GM21515 (cell line): ENCODE measurements around the gene PRIMPOL.
A peak's percentile ranks its signal among the peaks of the same experiment; 100 is the strongest.
"Not testable (repeated sequence)": the region's sequence is repeated elsewhere in the genome, so short reads cannot be mapped to it uniquely, and the experiment has no call there.

Source experiments
- ATAC-seq: cut with Tn5 transposase; IDR thresholded peaks from one replicate; pipeline ENCODE4 v1.9.1; 2021; ENCODE audit not compliant: unreplicated experiment

PRIMPOL gene

DNA sequence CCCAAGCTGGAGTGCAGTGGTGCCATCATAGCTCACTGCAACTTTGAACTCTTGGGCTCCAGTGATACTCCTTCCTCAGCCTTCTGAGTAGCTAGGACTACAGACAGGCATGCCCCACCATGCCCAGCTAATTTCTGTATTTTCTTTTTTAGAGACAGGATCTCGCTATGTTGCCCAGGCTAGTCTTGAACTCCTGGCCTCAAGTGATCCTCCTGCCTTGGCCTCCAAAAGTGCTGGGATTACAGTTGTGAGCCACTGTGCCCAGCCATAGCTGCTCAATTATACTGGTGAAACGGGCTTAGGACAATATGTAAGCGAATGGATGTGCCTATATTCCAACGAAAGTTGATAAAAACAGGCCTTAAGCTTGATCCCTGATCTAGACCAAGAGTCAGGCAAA lies 13.4 kb upstream of the PRIMPOL start:
- no peak for ATAC-seq

DNA sequence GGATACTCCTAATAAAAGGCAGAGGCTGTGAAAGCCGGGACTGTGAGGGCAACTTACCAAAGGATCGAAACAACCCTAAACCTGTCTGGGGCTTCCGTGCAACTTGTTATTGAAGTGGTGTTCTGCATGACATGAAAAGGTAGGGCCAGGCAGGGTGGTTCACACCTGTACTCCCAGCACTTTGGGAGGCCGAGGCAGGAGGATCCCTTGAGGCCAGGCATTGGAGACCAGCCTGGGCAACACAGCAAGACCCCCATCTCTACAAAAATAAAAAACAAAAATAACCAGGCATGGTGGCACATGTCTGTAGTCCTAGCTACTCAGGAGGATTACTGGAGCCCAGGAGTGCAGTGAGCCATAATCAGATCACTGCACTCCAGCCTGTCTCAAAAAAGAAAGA lies 12.6 kb upstream of the PRIMPOL start:
- no peak for ATAC-seq

DNA sequence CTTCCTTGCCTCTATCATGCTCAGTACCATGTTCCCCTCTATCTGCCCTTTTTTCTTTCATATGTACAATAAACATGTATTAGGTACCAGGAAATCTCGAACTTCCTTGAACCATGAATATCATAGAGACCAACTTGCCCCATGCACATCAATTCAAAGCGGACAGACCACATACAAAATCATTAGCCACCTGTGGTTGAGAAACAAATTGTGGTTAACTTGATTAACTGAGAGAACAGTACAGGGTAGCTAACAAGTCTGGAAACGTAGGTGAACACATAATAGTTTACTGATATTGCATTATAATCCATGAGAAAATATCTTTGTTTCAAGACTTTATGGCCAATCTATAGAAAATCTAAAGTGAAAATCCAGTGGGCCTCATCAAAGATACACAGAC lies 8.5 kb upstream of the PRIMPOL start:
- ATAC-seq = no peak

DNA sequence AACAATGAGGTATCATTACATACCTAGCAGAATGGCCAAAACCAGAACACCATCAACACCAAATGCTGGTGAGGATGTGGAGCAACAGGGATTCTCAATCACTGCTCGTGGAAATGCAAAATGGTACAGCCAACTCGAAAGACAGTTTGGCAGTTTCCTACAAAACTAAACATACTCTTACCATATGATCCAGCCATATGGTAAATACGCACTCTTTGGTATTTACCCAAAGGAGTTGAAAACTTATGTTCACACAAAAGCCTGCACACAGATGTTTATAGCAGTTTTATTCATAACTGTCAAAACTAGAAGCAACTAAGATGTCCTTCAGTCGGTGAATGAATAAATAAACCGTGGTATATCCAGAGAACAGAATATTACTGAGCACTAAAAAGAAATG lies 8.1 kb upstream of the PRIMPOL start:
- no peak for ATAC-seq

DNA sequence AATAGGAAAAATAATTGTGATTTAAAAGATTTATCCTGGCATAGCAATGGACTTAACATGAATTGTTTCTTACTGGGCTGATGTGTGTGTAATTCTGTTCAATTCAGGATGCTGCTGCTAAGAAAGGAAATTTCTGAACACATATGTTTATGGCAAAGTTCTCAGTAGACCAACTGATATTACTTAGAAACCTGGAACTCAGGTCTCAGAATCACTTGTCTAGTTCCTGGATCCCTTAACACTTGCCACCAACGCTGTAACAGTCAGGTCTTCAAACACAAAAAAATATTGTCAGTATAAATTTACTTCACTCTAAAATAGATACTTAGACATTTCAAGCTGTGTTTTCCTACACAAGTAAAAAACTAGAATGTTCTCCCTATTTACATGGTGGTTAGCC lies 5.8 kb upstream of the PRIMPOL start:
- ATAC-seq = no peak

DNA sequence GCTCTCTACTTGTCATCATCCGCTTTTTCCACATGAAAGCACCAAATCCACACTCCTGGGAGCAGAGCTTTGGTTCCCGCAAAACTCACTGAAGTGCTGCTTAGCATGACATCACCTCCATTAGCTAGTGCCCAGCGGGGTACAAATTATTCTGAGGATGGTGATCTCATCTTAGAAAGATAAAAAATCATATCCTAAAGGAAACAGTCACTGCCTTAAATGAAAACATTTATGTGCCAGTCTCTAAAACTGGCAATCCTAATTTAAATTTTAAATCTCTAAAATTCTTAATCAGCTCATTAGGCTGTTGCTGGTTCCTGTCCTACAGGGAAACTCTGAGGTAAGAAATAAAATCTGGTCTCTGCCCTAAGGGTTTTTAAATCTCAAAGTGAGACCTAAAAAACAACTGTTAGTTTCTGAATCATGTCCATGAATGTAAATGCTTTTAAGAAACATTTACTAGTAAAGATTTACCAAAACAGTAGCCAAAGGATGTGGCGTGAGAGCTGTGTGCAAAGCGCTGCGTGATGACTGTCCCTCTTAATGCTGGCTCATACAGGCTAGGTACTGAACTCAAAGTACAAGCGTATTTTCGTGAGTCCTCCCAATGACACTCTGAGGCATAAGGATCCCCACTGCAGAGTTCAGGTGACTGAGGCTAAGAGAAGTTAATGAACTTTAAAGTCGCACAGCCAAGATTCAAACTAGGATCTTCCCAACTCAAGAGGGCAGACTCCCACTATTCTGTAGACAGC lies 4.8 kb upstream of the PRIMPOL start:
- ATAC-seq = no peak

DNA sequence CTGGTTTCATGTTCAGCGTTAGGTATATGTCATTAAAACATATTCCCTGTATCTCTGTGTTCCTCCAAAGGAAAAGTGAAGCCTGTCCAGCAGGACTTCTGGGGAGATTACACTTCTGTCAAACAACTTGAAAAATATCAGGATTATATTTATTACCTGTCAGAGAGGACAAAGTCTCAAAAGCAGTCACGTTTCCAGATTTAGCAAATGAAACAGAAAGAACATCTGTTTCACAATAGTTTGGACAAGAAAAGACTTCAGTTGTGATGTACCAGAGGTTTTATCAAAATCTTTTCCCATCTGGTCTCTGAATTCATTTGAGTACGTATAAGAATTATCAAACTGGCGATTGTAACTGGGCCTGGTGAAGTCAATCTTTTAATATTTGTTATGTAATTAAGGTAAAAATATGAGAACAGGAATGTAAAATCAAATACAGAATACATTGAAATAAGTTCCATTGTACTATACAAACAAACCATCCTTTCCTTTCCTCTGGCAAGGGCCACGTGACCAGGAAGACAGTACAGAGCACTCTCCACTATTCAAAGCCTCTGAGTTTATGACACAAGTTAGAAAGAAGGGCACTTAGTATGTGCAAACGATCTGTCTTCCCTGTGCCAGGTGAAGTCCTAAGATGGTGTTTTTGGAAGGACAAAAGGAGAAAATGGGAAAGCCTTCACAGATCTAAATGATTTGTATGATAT lies 3.5 kb upstream of the PRIMPOL start:
- ATAC-seq = no peak

DNA sequence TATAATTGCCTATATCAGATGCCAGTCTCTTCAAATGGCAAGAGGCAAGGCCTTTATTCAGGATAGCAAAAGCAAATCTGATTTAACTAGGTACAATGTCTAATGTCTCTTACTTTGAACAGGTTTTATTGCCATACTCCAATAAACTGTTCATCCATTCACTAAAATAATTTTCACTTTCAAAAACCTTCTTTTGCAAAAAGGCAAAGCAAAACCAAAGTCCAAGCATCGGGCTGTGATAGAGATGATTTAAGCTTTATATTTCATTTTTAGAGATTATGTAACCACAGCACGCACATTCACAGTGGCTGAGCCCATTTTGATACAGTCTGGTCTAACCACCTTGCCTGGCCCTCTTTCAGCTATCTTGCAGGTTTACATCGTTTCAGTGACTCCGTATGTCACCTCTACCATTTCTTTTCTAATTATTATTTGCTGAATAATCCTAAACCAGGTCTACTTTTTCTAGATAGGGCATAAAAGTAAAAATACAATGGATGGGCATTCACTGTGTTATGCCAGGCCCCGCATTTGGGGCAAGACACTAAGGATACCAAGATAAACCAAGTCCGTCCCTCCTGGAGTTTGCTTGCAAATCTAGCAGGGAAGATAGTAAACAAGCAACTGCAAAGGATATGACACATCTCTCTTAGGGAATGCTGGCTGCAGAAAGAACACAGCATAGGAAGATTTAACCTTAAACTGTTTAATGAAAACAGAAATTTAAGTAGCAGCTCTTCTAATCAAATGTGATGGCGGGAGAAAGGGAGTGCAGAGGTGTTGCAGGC lies 2.1 kb upstream of the PRIMPOL start:
- no peak for ATAC-seq

DNA sequence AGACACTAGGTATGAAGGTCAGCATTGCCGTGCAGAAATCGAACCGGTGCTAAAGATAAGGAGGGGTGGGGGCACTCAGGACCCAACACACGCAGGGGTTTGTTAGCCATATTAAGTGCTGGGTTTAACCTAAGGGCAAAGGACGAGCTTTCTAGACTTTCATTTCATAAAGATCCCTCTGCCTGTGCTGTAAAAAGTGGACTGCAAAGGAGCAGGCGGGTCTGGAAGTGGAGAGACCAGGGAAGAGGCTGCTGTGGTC lies 1.6 kb upstream of the PRIMPOL start:
- no peak for ATAC-seq

DNA sequence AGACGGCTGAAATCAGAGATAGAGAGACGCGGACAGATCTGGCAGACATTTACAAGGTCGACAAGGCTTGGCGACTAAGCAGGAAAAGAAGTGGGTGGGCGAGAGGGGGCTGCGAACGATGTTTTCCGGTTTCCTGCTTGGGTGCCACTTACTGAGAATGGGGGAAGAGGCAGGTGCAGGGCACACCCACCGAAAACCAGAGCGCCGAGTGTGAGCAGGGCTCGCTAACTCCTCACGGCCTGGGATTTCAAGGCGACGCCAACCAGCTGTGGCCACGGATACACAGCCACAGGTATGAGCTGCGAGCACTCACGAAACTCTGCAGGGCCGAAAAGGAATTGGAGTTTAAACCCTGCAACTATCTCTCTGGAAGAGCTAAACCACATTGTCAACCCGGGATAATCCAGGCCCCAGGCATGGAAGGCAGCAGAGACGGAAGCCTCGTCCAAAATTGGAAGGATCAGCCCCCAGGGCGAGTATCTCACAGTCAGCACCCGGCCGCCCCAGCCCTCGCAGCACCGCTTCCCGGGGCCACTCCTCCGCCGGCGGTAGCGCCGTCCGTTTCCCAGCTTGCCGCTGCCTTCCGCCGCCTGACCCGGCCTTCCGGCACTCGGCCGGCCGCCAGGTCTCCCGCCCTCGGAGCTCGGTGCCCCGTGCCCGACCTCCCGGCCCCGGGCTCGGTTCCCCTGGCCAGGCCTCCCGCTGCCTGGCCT lies 1.1 kb upstream of the PRIMPOL start:
- ATAC-seq = peak; percentile 28

DNA sequence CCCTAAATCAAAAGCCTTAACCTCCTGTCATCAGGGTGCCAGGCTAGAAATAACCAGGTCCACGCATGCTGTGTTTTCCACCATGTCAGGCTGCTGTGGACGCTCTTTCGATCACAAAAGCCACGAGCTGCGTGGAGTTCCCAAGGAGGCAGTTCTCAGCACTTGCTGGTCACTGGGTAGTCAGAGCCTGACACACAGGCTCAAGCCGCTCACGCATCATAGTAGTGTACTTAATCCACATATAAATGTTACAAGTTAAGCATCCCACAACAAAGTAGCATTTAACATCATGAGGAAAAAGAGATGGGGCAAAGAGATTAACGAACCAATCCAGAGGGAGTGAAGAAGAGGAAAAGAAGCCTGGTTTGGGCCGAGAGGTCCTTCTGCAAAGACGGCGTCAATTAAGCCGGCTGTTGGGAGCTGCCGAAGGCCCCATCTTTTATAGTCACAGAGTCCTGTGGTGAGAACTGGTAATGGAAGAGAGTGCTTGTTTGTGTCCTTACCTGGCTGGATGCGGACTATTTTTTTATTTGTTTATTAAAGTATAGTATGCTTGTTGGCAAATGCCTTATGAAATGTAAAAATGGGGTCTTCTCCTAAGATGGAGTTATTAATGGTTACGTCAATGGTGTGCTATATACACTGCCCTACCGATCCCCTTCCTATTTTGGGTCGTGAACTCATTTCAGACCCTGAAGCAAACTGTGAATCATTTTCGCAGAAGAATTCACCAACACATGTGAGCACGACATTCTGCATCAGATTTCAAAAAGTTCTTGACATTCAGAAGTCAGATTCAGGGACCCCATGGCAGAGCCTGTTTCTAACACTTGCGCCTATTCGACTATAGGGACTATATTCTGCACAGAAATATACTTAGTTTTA lies 675 bp downstream of the PRIMPOL start:
- ATAC-seq = peak; percentile 10

DNA sequence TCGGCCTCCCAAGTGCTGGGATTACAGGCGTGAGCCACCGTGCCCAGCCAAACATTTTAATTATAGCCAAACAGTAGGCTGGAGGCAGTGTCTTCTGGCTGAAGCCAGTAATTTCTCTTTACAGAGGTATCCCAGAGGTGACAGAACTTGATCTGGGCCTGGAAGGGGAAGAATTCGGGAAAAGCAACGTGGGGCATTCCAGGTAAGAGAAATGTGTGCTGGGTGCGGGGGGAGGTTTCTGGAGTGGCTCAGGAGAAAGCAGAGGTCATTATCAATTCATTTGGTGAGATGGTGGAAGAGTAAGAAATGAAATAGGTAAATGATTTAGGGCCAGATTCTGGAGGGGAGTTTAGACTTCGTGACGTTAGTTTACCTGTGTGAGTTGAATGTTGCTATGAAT lies 2.4 kb downstream of the PRIMPOL start:
- no peak for ATAC-seq

DNA sequence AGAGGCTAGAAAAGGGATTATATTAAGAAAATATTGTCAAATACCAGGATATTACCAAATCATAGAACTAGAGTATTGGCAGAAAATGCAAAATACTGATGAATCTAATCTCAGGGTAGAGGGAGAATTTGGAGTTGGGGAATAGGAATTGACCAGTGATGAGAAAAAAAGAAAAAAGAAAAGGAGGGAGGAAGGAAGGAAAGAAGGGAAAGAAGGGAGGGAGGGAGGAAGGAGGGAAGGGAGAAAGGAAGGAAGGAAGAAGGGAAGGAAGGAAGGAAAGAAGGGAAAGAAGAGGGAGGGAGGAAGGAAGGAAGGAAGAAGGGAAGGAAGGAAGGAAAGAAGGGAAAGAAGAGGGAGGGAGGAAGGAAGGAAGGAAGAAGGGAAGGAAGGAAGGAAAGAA lies 3.1 kb downstream of the PRIMPOL start:
- not testable (repeated sequence) for ATAC-seq

DNA sequence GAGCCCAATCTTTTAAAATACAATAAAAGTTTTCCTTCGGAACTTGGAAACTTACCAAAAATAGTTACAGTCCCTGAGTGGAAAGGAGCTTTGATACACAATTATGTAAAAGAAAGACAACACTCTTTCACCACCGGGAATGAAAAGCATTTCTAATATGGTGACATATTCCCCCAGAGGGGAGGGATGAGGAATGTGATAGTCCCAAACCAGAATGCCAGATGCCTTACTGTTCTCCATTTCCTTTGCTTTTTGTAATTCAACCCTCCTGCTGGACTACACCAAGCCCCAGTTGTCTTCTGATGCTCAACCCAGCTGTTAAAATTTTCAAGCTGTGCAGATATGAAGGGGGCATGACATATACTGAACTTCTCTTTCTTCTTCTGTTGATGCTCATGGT lies 4.1 kb downstream of the PRIMPOL start:
- no peak for ATAC-seq

DNA sequence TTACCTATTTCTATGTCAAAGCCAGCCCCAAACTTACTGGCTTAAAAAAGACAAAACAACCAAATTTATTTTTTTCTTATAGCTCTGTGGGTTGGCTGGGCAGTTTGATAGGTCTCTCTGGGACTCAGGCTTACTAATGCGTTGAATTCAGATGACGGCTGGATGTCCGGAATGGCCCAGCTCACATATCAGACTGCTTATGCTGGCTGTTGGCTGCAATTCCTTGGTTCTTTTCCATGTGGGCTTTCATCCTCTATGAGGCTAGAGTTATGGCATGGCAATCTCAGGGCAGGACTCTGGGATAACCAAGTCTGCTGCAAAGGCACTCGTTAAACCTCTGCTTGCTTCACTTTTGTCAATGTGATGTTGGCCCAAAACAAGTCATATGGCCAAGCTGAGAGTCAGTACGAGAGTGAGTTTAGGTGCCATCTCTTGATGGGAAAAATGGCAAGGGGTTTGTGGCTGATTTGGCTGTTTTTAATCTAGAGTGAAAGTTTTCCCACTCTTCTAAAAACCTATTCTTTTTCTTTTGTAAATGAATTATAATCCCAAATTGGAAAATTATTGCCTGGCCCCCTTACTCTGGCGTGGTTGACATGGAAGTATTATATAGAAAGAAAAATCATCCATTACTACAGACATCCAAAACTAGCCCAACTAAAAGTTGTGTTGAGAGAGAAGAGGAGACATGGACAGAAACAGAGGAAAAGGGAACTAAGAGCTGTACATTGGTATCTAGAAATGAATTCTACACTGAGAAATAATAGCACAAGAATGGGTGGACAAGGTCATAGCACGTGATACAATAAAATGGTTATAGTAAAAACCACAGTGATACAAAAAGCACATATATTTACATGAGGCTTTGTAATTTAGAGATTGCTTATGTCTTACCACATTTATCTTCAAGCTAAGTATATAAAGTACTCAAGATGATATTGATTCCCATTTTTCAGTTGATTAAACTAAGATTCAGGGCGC lies 6.6 kb downstream of the PRIMPOL start:
- no peak for ATAC-seq

DNA sequence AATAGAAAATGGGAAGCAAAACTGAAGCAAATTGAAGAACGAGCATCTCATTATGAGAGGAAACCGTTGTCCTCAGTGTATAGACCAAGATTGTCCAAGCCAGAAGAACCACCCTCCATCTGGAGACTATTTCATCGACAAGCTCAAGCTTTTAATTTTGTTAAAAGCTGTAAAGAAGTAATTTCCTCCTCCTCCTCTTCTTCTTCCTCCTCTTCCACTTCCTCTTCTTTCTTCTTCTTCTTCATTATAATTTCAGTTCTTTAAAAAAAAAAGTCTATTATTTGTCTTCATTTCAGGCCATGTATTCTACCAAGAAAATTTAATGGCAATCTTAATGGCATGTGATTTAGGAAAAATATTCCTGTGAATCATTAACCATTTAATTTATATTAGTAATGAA lies 7.6 kb downstream of the PRIMPOL start:
- ATAC-seq = no peak

DNA sequence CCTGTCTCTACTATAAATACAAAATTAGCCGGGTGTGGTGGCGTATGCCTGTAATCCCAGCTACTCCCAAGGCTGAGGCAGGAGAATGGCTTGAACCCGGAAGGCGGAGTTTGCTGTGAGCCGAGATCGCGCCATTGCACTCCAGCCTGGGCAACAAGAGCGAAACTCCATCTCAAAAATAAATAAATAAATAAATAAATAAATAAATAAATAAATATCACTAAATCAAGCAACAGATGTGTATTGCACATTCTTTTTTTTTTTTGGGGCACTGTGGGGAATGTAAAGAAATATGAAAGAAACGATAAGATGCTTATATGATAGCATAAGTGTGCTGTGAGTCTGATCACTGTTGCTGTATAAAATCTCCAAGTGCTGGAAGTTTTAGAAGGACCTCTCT lies 8.3 kb downstream of the PRIMPOL start:
- not testable (repeated sequence) for ATAC-seq

DNA sequence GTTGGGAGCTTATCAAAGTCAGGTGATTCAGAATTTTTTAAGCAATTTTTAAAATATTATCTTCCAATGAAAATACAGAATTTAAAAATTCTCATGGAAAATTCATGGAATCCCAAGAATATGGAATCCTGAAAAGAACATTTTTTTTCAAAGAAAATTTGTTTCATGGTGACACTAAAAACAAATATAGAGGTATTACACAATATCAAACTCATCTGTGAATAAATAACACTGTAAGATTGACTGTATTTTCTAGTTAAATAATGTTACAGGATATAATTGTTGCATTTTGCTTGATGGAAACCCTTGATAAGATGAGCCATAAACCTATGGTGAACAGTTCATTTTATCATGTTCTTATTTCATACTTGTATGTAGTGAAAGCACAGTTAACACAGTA lies 11.4 kb downstream of the PRIMPOL start:
- ATAC-seq = no peak

DNA sequence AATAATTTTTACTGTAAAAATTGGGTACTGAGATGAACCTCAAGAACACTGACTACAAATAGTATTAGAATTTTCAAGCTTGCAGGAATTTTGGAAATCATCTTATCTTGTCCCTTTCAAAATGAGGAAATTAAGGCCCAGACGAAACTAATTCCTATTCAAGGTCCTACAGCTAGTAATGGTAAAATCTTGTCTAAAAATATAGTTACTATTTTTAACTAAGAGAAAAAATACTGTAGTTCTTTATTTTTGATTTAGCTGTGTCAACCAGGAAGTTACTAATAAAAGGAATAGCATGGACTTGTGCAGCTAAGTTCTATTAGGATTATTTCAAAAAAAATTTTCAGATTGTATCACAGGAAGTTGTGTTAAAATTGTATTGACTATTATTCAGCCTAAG lies 12.7 kb downstream of the PRIMPOL start:
- ATAC-seq = no peak
